ENCODE data around the gene CLN5.
A peak's percentile ranks its signal among the peaks of the same experiment; 100 is the strongest.

- no peak for TF ChIP-seq POLR2A (IDR thresholded peaks at IDR 0.05)
- TF ChIP-seq CTCF (IDR thresholded peaks at IDR 0.05): peak in 5 of 6 experiments; percentile 24 to 64 (median 45)
These were observed 10.8 kb downstream of the CLN5 start for GRCh38 chr13:77002590-77003190.

Data from esophagus squamous epithelium (tissue), 4 donors.